Measurements from ENCODE around the gene COL19A1.
"Not testable (repeated sequence)": the region's sequence is repeated elsewhere in the genome, so short reads cannot be mapped to it uniquely, and the experiment has no call there.

COL19A1 gene

GRCh38 chr6:69965974-69966373, 99.6 kb downstream of the COL19A1 start:
- not testable (repeated sequence) for DNase-seq (ENCODE audit: low read depth in 2 of 2)

- DNase-seq (ENCODE audit: low read depth in 2 of 2), result no peak
Observed at GRCh38 chr6:69973138-69973537, 106.8 kb downstream of the COL19A1 start.

GRCh38 chr6:69973763-69974162, 107.4 kb downstream of the COL19A1 start:
- DNase-seq (ENCODE audit: low read depth in 2 of 2), result no peak

GRCh38 chr6:69974193-69974592, 107.8 kb downstream of the COL19A1 start:
- no peak for DNase-seq (ENCODE audit: low read depth in 2 of 2)

GRCh38 chr6:69976591-69977090, 110.3 kb downstream of the COL19A1 start:
- no peak for DNase-seq (ENCODE audit: low read depth in 2 of 2)

GRCh38 chr6:69980624-69981023, 114.3 kb downstream of the COL19A1 start:
- no peak for DNase-seq (ENCODE audit: low read depth in 2 of 2)

- no peak for DNase-seq (ENCODE audit: low read depth in 2 of 2)
Observed at GRCh38 chr6:69984506-69984905, 118.2 kb downstream of the COL19A1 start.

- no peak for DNase-seq (ENCODE audit: low read depth in 2 of 2)
Observed at GRCh38 chr6:69985180-69985579, 118.8 kb downstream of the COL19A1 start.

GRCh38 chr6:69987550-69987949, 121.2 kb downstream of the COL19A1 start:
- no peak for DNase-seq (ENCODE audit: low read depth in 2 of 2)

GRCh38 chr6:69988458-69989126, 122.2 kb downstream of the COL19A1 start:
- no peak for DNase-seq (ENCODE audit: low read depth in 2 of 2)

GRCh38 chr6:69994251-69994650, 127.9 kb downstream of the COL19A1 start:
- no peak for DNase-seq (ENCODE audit: low read depth in 2 of 2)

GRCh38 chr6:70008189-70008588, 141.8 kb downstream of the COL19A1 start:
- no peak for DNase-seq (ENCODE audit: low read depth in 2 of 2)

- not testable (repeated sequence) for DNase-seq (ENCODE audit: low read depth in 2 of 2)
Observed at GRCh38 chr6:70010339-70010738, 144.0 kb downstream of the COL19A1 start.

- not testable (repeated sequence) for DNase-seq (ENCODE audit: low read depth in 2 of 2)
Observed at GRCh38 chr6:70023201-70023600, 156.8 kb downstream of the COL19A1 start.

- no peak for DNase-seq (ENCODE audit: low read depth in 2 of 2)
Observed at GRCh38 chr6:70028246-70028645, 161.9 kb downstream of the COL19A1 start.

- no peak for DNase-seq (ENCODE audit: low read depth in 2 of 2)
Observed at GRCh38 chr6:70028926-70029325, 162.6 kb downstream of the COL19A1 start.

GRCh38 chr6:70033781-70034180, 167.4 kb downstream of the COL19A1 start:
- DNase-seq (ENCODE audit: low read depth in 2 of 2), result no peak

- DNase-seq (ENCODE audit: low read depth in 2 of 2), result no peak
Observed at GRCh38 chr6:70037445-70037844, 171.1 kb downstream of the COL19A1 start.

- DNase-seq (ENCODE audit: low read depth in 2 of 2), result no peak
Observed at GRCh38 chr6:70040766-70041165, 174.4 kb downstream of the COL19A1 start.

- DNase-seq (ENCODE audit: low read depth in 2 of 2), result no peak
Observed at GRCh38 chr6:70041411-70041810, 175.1 kb downstream of the COL19A1 start.

GRCh38 chr6:70045413-70045812, 179.1 kb downstream of the COL19A1 start:
- no peak for DNase-seq (ENCODE audit: low read depth in 2 of 2)

GRCh38 chr6:70051197-70052124, 185.1 kb downstream of the COL19A1 start:
- no peak for DNase-seq (ENCODE audit: low read depth in 2 of 2)

Measured in stimulated activated CD4-positive, alpha-beta T cell treated with anti-CD3 and anti-CD28 coated beads, Interleukin-1b, Interleukin-23, amount 100 ng/mL, for 1 hour (primary cell).